Muscle layer of duodenum (tissue), 2 donors: Measurements from ENCODE around the gene VPS36.

ENCODE experiments used
- H3K27ac ChIP-seq: one replicate; pipeline ENCODE4 v1.7.0; 2013; ENCODE audit warnings: mild to moderate bottlenecking, low read length
- H3K27me3 ChIP-seq: one replicate; pipeline ENCODE4 v1.7.0; 2013; ENCODE audit warnings: low read depth, mild to moderate bottlenecking, control low read depth, low read length
- H3K36me3 ChIP-seq, 2 donors: one replicate each; pipeline ENCODE4 v1.7.0; 2013; ENCODE audit warnings: low read length in 2 of 2, control low read depth in 1 of 2, mild to moderate bottlenecking in 1 of 2; ENCODE audit not compliant: insufficient read depth in 2 of 2, control insufficient read depth in 1 of 2
- H3K4me1 ChIP-seq, 2 donors: one replicate each; pipeline ENCODE4 v1.7.0; 2013; ENCODE audit warnings: low read length in 2 of 2, mild to moderate bottlenecking in 2 of 2, control low read depth in 1 of 2, moderate library complexity in 1 of 2; ENCODE audit not compliant: insufficient read depth in 2 of 2, control insufficient read depth in 1 of 2
- H3K4me3 ChIP-seq, 2 donors: one replicate each; pipeline ENCODE4 v1.7.0; 2013; ENCODE audit warnings: low read length in 2 of 2, low read depth in 1 of 2, mild to moderate bottlenecking in 1 of 2
- H3K9me3 ChIP-seq, 2 donors: one replicate each; pipeline ENCODE4 v1.7.0; 2013; ENCODE audit warnings: low read length in 2 of 2, control low read depth in 1 of 2, mild to moderate bottlenecking in 1 of 2; ENCODE audit not compliant: control insufficient read depth in 1 of 2
- donor health status: healthy.

VPS36 gene

DNA sequence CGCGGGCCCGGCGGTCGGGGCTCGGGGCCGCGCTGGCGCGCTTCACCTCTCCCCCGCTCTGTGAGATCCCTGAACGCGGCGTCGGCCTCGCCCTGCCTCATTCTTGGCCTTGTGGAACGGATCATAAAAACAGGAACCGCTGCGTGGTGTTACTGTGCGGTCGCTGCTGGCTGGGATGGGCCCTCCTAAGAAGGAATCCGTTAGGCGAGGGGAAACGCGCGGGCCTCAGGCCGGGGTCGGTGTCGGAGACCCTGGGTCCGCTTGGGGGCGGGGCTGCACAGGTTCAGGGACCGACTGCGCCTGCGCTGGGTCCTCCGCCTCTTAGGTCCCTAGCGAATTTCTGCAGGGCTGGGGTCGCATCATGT is 5.2 kb upstream of the VPS36 start:
- Histone ChIP-seq H3K4me3 (peak overlapping the region; percentile 84 to 99), H3K36me3 (peaks cover 0 to under 1% of the 10 kb centered on the region in 2 donors), H3K9me3 (no peaks in the 10 kb centered on the region), H3K27me3 (no peaks in the 10 kb centered on the region), H3K27ac (peak overlapping the region; percentile 97), H3K4me1 (peaks cover 4 to 15% of the 10 kb centered on the region in 2 donors)

DNA sequence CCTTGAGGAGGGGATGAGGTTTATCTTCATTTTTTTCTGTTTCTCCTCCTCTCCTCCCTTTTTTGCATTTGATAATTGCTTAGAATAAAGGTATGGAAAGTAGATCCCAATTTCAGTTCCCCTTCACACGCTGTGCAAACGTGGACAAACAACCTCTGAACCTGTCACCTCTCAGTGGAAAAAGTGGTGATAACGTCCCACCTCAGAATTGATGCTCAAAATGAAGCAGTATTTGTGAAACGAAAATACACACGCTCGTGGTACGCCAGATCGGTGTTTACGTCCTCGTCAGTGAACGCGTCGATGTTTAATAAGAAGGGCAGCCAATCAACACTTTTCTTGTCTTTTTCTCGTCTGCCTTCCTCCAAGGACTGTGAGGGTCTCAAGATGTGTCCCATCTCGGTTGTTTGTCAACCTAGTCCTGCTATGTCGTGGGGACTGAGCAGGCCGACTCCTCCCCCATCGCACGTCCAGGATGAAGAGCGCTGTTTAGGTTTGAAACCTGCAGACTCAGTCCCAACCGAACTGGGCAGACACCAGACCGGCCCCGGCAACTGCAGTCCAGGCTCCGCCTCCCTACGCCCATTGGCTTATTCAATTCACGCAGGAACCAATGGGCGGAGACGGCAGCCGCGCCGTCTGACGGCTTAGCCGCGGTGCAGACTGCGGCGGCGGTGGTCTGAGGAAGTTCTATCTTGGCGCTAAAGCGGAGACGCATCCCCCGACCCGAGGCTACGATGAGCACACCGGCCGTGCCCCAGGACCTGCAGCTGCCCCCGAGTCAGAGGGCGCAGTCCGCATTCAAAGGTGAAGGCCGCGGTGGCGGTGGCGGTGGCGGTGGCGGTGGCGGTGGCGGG is 4.6 kb upstream of the VPS36 start, which contains the start of gene CKAP2:
CKAP2 (plus strand) TSS at position 659 of the 857 bp plus-strand sequence; CDS start at position 738, 79 bp downstream.
- peaks cover 4 to 15% of the 10 kb centered on the region in 2 donors for H3K4me1 ChIP-seq
- H3K27me3 ChIP-seq = no peaks in the 10 kb centered on the region
- peak within 1 kb of the TSS; percentile 97 for H3K27ac ChIP-seq

DNA sequence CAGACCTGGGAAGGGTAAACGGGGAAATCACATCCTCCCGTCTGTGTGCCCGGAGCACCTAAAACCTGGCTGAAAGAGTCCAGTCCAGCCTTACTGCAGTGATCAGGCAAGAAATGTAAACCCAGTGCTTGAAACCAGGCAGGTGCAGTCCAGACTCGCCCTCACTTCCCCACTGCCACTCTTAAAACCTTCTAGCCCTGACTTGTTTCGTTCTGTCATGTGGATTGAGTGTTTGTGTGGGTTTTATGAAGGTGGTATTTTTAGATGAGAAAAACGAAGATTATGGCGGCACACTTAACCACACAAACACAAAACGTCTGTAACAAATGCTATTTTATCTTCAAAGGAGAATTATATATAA is 4.0 kb upstream of the VPS36 start:
- peak overlapping the region; percentile 97 for H3K27ac ChIP-seq
- no peaks in the 10 kb centered on the region for H3K36me3 ChIP-seq
- no peaks in the 10 kb centered on the region for H3K9me3 ChIP-seq
- peaks cover 4 to 15% of the 10 kb centered on the region in 2 donors for H3K4me1 ChIP-seq
- peak overlapping the region; percentile 84 to 99 for H3K4me3 ChIP-seq
- no peaks in the 10 kb centered on the region for H3K27me3 ChIP-seq

More for the DNA sequence above, 4.6 kb upstream of the VPS36 start, which contains the start of gene CKAP2:
- H3K4me3 ChIP-seq = peak within 1 kb of the TSS; percentile 84 to 99
- no peaks in the 10 kb centered on the region for H3K9me3 ChIP-seq
- no peaks in the 10 kb centered on the region for H3K36me3 ChIP-seq

DNA sequence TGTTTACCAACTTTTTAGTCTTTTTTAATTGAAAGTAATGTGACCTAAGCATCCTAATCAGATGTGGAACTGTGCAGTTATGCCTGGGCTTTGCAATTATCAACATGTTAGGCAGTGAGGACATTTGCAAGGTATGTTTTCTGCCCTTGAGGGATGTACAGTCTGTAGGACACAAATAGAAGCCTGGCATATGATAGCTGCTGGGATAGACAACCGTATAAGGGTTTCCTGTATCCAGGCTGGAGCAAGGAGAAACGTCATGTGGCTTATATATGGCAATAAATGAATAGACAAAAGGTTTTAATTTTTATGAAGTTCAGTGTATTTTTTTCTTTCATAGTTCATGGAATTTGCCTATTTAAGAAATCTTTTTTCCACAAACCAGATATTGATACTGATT is 2.0 kb upstream of the VPS36 start:
- Histone ChIP-seq H3K4me1 (peaks cover 11 to 34% of the 10 kb centered on the region in 2 donors), H3K27ac (no peak overlapping the region), H3K36me3 (no peaks in the 10 kb centered on the region), H3K27me3 (no peaks in the 10 kb centered on the region), H3K9me3 (no peaks in the 10 kb centered on the region), H3K4me3 (no peak overlapping the region)

DNA sequence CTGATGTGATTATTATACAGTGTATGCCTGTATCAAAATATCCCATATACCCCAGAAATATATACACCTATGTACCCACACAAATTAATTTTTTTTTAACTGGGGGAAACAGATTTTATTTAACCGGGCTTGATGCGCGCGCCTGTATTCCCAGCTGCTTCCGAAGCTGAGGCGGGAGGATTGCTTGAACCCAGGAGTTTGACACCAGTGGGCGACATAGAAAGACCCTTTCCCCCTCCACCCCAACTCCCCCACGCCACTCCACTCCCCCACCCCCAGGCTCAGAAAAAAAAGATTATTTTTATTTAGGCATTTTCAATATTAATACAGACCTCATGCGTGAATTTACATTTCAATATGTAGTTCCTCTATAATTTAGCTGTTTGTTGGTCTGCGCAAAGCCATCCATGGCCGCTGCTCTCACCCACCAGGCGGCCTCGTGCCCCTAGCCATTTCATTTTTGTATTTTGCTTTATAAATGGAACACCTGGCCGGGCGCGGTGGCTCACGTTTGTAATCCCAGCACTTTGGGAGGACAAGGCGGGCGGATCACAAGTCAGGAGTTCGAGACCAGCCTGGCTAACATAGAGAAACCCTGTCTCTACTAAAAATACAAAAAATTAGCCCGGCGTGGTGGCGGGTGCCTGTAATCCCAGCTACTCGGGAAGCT is 836 bp upstream of the VPS36 start:
- H3K27ac ChIP-seq = no peak overlapping the region
- H3K4me3 ChIP-seq = peak overlapping the region; percentile 81 to 91
- H3K27me3 ChIP-seq = no peaks in the 10 kb centered on the region
- peaks cover 9 to 30% of the 10 kb centered on the region in 2 donors for H3K4me1 ChIP-seq
- H3K36me3 ChIP-seq = no peaks in the 10 kb centered on the region
- H3K9me3 ChIP-seq = no peaks in the 10 kb centered on the region

DNA sequence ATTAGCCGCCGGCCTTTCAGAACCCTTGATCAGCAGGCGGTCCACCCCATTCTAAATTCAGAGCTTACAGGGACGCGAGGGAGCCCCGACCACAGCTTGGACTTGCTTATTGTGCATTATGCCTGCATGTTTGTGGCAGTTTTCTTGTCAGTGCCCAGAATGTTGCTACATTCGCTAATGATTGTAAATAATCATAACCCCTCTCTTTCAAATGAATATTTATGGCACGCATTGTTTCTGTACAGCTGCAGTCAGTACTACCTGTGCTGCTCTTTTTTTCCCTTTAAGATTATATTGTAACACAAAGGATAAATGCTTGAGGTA is 321 bp upstream of the VPS36 start:
- H3K36me3 ChIP-seq = no peaks in the 10 kb centered on the region
- peaks cover 7 to 25% of the 10 kb centered on the region in 2 donors for H3K4me1 ChIP-seq
- no peaks in the 10 kb centered on the region for H3K27me3 ChIP-seq
- H3K4me3 ChIP-seq = peak overlapping the region; percentile 81 to 91
- H3K27ac ChIP-seq = no peak overlapping the region
- no peaks in the 10 kb centered on the region for H3K9me3 ChIP-seq

DNA sequence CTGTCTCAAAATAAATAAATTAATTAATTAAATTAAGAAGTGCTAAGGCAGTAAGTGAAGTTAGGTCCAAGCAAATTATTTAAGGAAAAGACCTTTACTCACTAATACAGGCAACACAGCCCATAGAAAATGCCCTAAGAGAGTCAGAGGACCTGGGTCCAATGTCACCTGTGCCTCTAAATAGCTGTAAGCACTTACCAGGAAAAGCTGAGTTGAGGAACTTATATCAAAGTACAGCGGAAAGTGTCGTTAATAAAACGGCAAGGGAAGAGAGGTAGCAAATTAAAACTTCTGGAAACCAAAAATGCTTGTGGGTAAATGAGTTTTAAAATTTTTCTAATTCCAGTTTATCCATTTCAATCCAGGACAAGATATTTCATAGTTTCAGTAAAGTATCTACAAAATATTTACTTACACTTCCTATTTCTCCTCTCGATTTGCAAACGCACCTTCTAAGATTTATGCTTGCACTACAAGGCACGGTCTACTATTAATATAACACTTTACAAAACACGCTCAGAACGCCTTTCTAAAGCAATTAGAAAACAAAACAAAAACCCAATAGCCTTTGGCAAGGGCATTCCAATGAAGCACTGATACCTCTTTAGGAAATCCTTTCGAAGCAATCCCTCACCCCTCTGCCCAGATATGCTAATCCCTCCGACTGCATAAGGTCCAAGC is 963 bp downstream of the VPS36 start:
- H3K9me3 ChIP-seq = no peaks in the 10 kb centered on the region
- peak overlapping the region; percentile 81 to 91 for H3K4me3 ChIP-seq
- no peaks in the 10 kb centered on the region for H3K27me3 ChIP-seq
- peak overlapping the region; percentile 78 for H3K27ac ChIP-seq
- peaks cover 7 to 24% of the 10 kb centered on the region in 2 donors for H3K4me1 ChIP-seq
- peaks cover 0 to 4% of the 10 kb centered on the region in 2 donors for H3K36me3 ChIP-seq

DNA sequence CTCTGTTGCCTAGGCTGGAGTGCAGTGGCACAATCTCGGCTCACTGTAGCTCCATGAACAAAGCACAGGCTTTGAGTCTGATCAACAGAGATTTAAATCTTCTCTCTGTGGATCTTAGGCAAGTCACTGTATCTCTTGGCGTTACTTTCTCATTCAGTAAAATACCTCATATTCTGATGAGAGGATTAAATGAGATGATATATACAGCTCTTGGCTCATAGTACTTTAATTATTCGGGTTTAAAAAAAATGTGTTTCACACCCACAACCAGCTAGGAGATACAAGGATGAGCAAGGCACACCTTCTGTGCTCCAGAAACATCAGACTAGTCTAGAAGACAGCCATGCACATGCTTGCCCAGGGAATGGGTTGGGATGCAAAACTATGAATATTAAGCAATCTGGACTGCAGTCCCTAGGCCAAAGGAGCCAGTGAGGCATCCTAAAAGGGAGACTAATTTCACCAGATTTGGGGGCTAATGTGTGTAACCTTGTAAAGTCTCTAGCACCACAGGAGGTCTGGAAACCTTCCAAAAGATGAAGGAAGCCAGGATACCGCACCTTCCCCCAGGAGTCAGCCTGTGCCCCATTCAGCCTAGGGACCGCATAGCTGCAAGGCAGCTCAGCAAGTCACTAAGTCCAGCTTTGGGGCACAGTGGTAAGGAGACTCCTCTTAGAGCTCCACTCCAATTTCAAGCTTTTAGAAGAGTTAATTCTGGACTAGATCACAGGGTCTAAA is 2.5 kb downstream of the VPS36 start:
- peak overlapping the region in 1 of 2 donors; percentile 26 for H3K4me3 ChIP-seq
- peaks cover 7 to 19% of the 10 kb centered on the region in 2 donors for H3K4me1 ChIP-seq
- H3K27me3 ChIP-seq = no peaks in the 10 kb centered on the region
- H3K9me3 ChIP-seq = no peaks in the 10 kb centered on the region
- H3K36me3 ChIP-seq = peaks cover 0 to 4% of the 10 kb centered on the region in 2 donors
- no peak overlapping the region for H3K27ac ChIP-seq

DNA sequence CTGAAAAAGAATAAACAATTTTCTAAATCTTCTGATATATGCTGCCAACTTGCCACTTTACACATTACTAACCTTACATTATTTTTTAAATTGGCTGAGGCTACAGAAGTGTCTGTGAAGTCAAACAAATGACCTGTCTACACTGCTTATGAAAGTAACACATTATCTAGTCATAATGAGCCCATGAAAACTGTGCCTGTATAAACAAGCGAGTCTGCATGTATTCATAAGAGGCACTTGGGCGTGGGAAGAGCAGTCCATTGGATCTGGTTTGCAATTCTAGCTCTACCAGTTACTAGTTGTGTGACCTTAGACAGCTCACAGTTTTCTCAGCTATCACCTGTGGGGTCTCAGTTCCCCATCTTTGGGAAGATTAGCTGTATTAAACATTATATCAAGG is 3.1 kb downstream of the VPS36 start:
- Histone ChIP-seq H3K4me1 (peaks cover 7 to 19% of the 10 kb centered on the region in 2 donors), H3K27me3 (no peaks in the 10 kb centered on the region), H3K9me3 (no peaks in the 10 kb centered on the region), H3K27ac (no peak overlapping the region), H3K36me3 (peaks cover 0 to 6% of the 10 kb centered on the region in 2 donors), H3K4me3 (no peak overlapping the region)

DNA sequence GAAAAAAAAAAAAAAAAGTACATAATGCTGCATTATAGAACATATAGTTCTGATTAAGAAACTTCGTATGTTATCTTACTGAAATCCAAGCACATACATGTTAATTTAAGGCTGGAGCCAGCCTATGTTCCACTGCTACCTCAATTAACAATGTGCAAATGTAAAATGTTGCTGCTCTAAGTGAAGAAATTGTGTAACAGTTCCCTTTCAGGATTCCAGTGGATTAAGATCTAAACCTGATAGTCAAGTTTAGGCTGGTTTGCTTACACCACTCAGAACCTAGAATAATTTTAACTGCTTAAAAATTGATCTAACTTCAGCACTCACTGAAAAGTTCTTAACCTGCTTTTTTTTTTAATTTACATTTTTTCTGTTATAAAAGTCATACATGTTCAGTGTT is 4.2 kb downstream of the VPS36 start:
- H3K4me1 ChIP-seq = peaks cover 7 to 19% of the 10 kb centered on the region in 2 donors
- H3K4me3 ChIP-seq = no peak overlapping the region
- no peak overlapping the region for H3K27ac ChIP-seq
- H3K36me3 ChIP-seq = peaks cover 4 to 16% of the 10 kb centered on the region in 2 donors
- H3K27me3 ChIP-seq = no peaks in the 10 kb centered on the region
- H3K9me3 ChIP-seq = no peaks in the 10 kb centered on the region

DNA sequence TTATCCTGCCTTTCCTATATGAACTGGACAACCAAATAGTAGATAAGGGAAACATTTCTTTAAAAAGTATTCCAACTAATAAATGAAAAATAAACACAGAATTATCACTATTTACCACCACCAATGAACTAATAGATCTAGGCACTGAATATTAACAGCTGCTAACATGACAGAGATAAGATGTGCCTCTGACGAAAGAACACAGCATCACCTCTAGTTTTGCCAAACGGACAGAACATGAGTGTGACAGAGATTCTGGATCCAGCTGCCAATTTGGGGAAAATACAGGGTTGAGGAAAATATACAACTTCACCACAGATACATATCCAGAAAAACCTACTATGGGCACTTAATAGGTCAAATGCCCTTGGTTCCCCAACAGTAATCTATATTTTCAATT is 18.0 kb downstream of the VPS36 start:
- Histone ChIP-seq H3K36me3 (peaks cover 56 to 58% of the 10 kb centered on the region in 2 donors), H3K4me1 (no peaks in the 10 kb centered on the region)

More for the DNA sequence above, 18.0 kb downstream of the VPS36 start:
- Histone ChIP-seq H3K27me3 (no peaks in the 10 kb centered on the region), H3K9me3 (no peaks in the 10 kb centered on the region), H3K4me3 (no peak overlapping the region), H3K27ac (no peak overlapping the region)
